NOMO-1 (cell line): ENCODE data around the gene KAT6B.
A peak's percentile ranks its signal among the peaks of the same experiment; 100 is the strongest.

Experiments
- DNase-seq, 2 experiments: peaks; one replicate each; lab custom pipeline; 2025; ENCODE audit not compliant: unreplicated experiment in 2 of 2; lab: John Stamatoyannopoulos, UW

Gene KAT6B

GRCh38 chr10:75007646-75008045 lies 181.2 kb downstream of the KAT6B start:
- DNase-seq = no peak

GRCh38 chr10:75008952-75009351 lies 182.6 kb downstream of the KAT6B start:
- DNase-seq = peak in 1 of 2 experiments; percentile 38

GRCh38 chr10:75009426-75009825 lies 183.0 kb downstream of the KAT6B start:
- no peak for DNase-seq

GRCh38 chr10:75010373-75010772 lies 184.0 kb downstream of the KAT6B start:
- DNase-seq = no peak

GRCh38 chr10:75011221-75011620 lies 184.8 kb downstream of the KAT6B start:
- DNase-seq = no peak

- no peak for DNase-seq
These were observed 186.1 kb downstream of the KAT6B start for GRCh38 chr10:75012471-75012870.

- no peak for DNase-seq
These were observed 186.6 kb downstream of the KAT6B start for GRCh38 chr10:75013007-75013406.

- DNase-seq = no peak
These were observed 187.1 kb downstream of the KAT6B start for GRCh38 chr10:75013522-75013921.

GRCh38 chr10:75014516-75015230 lies 188.3 kb downstream of the KAT6B start:
- no peak for DNase-seq

GRCh38 chr10:75015442-75015841 lies 189.0 kb downstream of the KAT6B start:
- DNase-seq = no peak

GRCh38 chr10:75016325-75016724 lies 189.9 kb downstream of the KAT6B start:
- no peak for DNase-seq

- no peak for DNase-seq
These were observed 191.9 kb downstream of the KAT6B start for GRCh38 chr10:75018251-75018650.

GRCh38 chr10:75018686-75019307 lies 192.4 kb downstream of the KAT6B start:
- no peak for DNase-seq

- DNase-seq = peak; percentile 17 to 18
These were observed 193.0 kb downstream of the KAT6B start for GRCh38 chr10:75019370-75019769.

GRCh38 chr10:75020168-75020567 lies 193.8 kb downstream of the KAT6B start:
- no peak for DNase-seq

- no peak for DNase-seq
These were observed 195.2 kb downstream of the KAT6B start for GRCh38 chr10:75021379-75022249.

- DNase-seq = no peak
These were observed 196.7 kb downstream of the KAT6B start for GRCh38 chr10:75023074-75023473.

- no peak for DNase-seq
These were observed 198.6 kb downstream of the KAT6B start for GRCh38 chr10:75024971-75025523.

- DNase-seq = no peak
These were observed 201.6 kb downstream of the KAT6B start for GRCh38 chr10:75028049-75028448.

- DNase-seq = no peak
These were observed 202.3 kb downstream of the KAT6B start for GRCh38 chr10:75028748-75029147.

GRCh38 chr10:75029420-75029819 lies 203.0 kb downstream of the KAT6B start:
- DNase-seq = no peak
